Measurements from ENCODE around the gene MED12L.

MED12L gene

DNA sequence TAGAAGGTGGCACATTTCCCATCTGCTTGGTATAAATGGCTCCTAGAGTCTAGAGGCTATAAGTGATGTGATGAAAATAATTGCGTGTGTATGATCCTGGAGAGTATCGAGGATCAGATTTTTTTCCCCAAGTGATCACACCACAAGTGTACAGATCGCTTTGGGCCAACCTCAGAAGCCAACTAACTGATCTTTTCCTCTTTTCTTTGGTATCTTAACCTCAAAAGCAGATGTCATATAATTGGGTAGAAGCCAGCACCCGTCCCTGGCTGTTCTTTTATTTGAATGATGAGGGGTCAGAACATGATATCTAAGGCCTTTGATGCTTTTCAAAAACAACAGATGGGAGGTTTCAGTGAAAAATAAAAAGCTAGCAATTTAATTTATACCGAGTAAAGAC is 189.6 kb downstream of the MED12L start:
- Histone ChIP-seq H3K27ac (ENCODE audit: low read depth, low read length, poor library complexity, severe bottlenecking) (peak overlapping the region; percentile 8), H3K4me2 (ENCODE audit: low read length) (peak overlapping the region; percentile 3; the same call in 1 of the 2 replicates), H3K4me1 (ENCODE audit: insufficient read depth, low read length, severe bottlenecking) (peaks cover 58% of the 10 kb centered on the region), H3F3A (ENCODE audit: insufficient read depth, low read length) (no peaks in the 10 kb centered on the region), H3K9ac (ENCODE audit: low read length) (no peak overlapping the region), H2AFZ (ENCODE audit: low read length) (no peak overlapping the region), H3K36me3 (ENCODE audit: insufficient read depth, low read length) (no peaks in the 10 kb centered on the region), H3K9me3 (ENCODE audit: low read length) (no peaks in the 10 kb centered on the region), H3K27me3 (ENCODE audit: insufficient read depth, low read length) (no peaks in the 10 kb centered on the region), H3K9me2 (ENCODE audit: low read depth, low read length) (no peaks in the 10 kb centered on the region), H3K4me3 (ENCODE audit: low read depth, low read length, poor library complexity, severe bottlenecking) (no peak overlapping the region), H4K20me1 (ENCODE audit: insufficient read depth, low read length) (no peaks in the 10 kb centered on the region), H3K79me2 (ENCODE audit: insufficient read depth, low read length) (no peaks in the 10 kb centered on the region)
- TF ChIP-seq, protein P1, sequence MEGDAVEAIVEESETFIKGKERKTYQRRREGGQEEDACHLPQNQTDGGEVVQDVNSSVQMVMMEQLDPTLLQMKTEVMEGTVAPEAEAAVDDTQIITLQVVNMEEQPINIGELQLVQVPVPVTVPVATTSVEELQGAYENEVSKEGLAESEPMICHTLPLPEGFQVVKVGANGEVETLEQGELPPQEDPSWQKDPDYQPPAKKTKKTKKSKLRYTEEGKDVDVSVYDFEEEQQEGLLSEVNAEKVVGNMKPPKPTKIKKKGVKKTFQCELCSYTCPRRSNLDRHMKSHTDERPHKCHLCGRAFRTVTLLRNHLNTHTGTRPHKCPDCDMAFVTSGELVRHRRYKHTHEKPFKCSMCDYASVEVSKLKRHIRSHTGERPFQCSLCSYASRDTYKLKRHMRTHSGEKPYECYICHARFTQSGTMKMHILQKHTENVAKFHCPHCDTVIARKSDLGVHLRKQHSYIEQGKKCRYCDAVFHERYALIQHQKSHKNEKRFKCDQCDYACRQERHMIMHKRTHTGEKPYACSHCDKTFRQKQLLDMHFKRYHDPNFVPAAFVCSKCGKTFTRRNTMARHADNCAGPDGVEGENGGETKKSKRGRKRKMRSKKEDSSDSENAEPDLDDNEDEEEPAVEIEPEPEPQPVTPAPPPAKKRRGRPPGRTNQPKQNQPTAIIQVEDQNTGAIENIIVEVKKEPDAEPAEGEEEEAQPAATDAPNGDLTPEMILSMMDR (IDR thresholded peaks at IDR 0.05; ENCODE audit: low read length), result no peak
- TF ChIP-seq EZH2 (IDR thresholded peaks at IDR 0.05; ENCODE audit: borderline replicate concordance, low read length), result no peak

DNA sequence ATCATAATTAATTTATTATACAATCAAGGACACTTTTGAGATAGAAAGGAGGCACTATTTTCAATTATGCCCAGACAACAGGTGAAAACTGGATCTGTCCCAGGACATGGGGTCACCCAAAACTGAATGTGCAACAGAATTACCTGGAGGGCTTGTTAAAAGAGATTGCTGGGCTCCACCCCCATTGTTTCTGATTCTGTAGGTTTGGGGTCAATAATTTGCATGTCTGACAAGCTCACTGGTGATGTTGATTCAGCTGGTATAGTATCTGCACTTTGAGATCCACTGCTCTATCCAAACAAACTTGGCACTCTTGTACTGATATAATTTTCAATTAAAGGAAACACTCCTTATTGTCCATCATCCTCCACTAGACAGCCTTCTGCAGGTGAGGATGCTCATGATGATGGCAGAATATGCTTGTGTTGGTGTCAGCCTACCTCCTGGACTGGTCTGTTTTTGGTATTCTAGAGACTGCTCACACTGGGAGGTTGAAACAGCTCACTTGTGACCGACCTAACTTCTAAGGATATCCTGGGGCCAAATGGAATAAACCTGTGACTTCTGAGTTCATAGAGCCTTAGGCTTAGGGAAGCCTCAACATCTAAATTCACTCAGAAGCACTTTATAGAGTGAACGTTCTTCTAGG is 190.7 kb downstream of the MED12L start:
- H3K4me2 ChIP-seq (ENCODE audit: low read length), result peak overlapping the region; percentile 2; the same call in 1 of the 2 replicates
- H3K9me3 ChIP-seq (ENCODE audit: low read length), result no peaks in the 10 kb centered on the region
- no peaks in the 10 kb centered on the region for H3K27me3 ChIP-seq (ENCODE audit: insufficient read depth, low read length)
- H3K4me1 ChIP-seq (ENCODE audit: insufficient read depth, low read length, severe bottlenecking), result peaks cover 58% of the 10 kb centered on the region
- peak overlapping the region; percentile 63 for H3K27ac ChIP-seq (ENCODE audit: low read depth, low read length, poor library complexity, severe bottlenecking)
- H3F3A ChIP-seq (ENCODE audit: insufficient read depth, low read length), result no peaks in the 10 kb centered on the region
- TF ChIP-seq EZH2 (IDR thresholded peaks at IDR 0.05; ENCODE audit: borderline replicate concordance, low read length), result no peak
- TF ChIP-seq, protein P1 (IDR thresholded peaks at IDR 0.05; ENCODE audit: low read length), result no peak
- no peaks in the 10 kb centered on the region for H3K79me2 ChIP-seq (ENCODE audit: insufficient read depth, low read length)
- no peaks in the 10 kb centered on the region for H3K9me2 ChIP-seq (ENCODE audit: low read depth, low read length)
- H3K9ac ChIP-seq (ENCODE audit: low read length), result no peak overlapping the region
- no peaks in the 10 kb centered on the region for H4K20me1 ChIP-seq (ENCODE audit: insufficient read depth, low read length)
- H3K36me3 ChIP-seq (ENCODE audit: insufficient read depth, low read length), result no peaks in the 10 kb centered on the region
- H2AFZ ChIP-seq (ENCODE audit: low read length), result no peak overlapping the region
- H3K4me3 ChIP-seq (ENCODE audit: low read depth, low read length, poor library complexity, severe bottlenecking), result no peak overlapping the region

DNA sequence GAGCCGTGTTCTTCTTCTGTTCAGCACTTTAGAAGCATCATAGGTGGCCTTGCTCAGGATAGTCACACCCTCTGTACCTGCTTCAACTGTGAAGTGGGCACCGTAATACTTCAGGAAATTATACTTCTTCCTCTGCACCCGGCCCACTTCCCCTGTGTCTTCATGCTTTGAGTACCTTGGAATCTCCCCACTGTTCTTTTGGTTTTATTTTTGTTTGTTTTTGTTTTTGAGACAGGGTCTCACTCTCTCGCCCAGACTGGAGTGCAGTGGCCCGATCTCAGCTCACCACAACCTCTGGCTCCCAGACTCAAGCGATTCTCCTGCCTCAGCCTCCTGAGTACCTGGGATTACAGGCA is 191.2 kb downstream of the MED12L start:
- no peak for TF ChIP-seq EZH2 (IDR thresholded peaks at IDR 0.05; ENCODE audit: borderline replicate concordance, low read length)
- TF ChIP-seq, protein P1 (IDR thresholded peaks at IDR 0.05; ENCODE audit: low read length), result no peak
- Histone ChIP-seq H3K27me3 (ENCODE audit: insufficient read depth, low read length) (no peaks in the 10 kb centered on the region), H3K4me3 (ENCODE audit: low read depth, low read length, poor library complexity, severe bottlenecking) (no peak overlapping the region), H4K20me1 (ENCODE audit: insufficient read depth, low read length) (no peaks in the 10 kb centered on the region), H2AFZ (ENCODE audit: low read length) (no peak overlapping the region), H3K4me2 (ENCODE audit: low read length) (peak overlapping the region; percentile 2; the same call in 1 of the 2 replicates), H3K4me1 (ENCODE audit: insufficient read depth, low read length, severe bottlenecking) (peaks cover 58% of the 10 kb centered on the region), H3K9me3 (ENCODE audit: low read length) (no peaks in the 10 kb centered on the region), H3K9me2 (ENCODE audit: low read depth, low read length) (no peaks in the 10 kb centered on the region), H3F3A (ENCODE audit: insufficient read depth, low read length) (no peaks in the 10 kb centered on the region), H3K9ac (ENCODE audit: low read length) (no peak overlapping the region), H3K79me2 (ENCODE audit: insufficient read depth, low read length) (no peaks in the 10 kb centered on the region), H3K36me3 (ENCODE audit: insufficient read depth, low read length) (no peaks in the 10 kb centered on the region), H3K27ac (ENCODE audit: low read depth, low read length, poor library complexity, severe bottlenecking) (peak overlapping the region; percentile 63)
